ENCODE data around the gene USF2. TPM values are rescaled to one million over a fixed set of nuclear protein-coding genes. Genes with fewer than 3 reads are reported as not detected.

The USF2 gene
- total and polyA plus RNA-seq, 10 of the 15 experiments (the other 5 are each of a cell fraction or from before 2014, with no cell fraction given), result 0.56 to 157 (median 65.5) TPM

DNA sequence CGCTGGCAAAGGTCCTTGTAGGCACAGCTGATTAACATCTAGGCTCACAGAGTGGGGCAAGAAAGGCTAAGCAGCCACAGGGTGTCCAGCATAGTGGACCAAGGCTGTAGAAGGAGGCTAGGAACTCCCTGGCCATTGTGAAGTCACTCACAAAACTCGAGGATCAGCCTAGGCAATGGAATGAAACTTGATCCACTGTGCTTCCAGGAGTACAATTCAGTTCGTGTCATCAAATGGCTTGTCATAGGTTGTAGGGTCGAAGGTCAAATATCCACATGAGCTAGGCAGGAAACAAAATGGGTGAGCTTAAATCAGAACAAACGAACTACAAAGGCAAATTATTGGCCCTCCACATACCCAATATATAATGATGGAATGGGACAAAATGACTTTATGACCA, 35.9 kb upstream of the USF2 start:
- ChIA-PET POLR2A (no interaction called here), RAD21 (ENCODE audit: unreplicated experiment) (interaction anchor here (1.0 kb wide), 1 partner anchor 91 kb away, joined by 4 read pairs; no protein-coding TSS in a partner anchor), SMC1A (ENCODE audit: uncharacterized antibody, unreplicated experiment) (no interaction called here), CTCF (interaction anchor here (1.5 kb wide), 1 partner anchor 97 kb away, joined by 5 read pairs; no protein-coding TSS in a partner anchor)
- DNase-seq (ENCODE audit: low read depth, low spot score) (no peak), FAIRE-seq (peak; percentile 27), ATAC-seq (no peak)
- no peaks in the 10 kb centered on the region for H3K79me2 ChIP-seq (ENCODE audit: control insufficient read depth, insufficient read depth, low read length)
- H3K4me3 ChIP-seq, result no peak overlapping the region
- no peaks in the 10 kb centered on the region for H3K4me1 ChIP-seq (ENCODE audit: control insufficient read depth, insufficient read depth, low read length)
- no peaks in the 10 kb centered on the region; the same call in 2 of the 3 replicates for H3K9me3 ChIP-seq (replicated peaks; ENCODE audit: control insufficient read depth, insufficient read depth, low read length)
- TF ChIP-seq E2F4 (IDR thresholded peaks at IDR 0.05; ENCODE audit: low read depth, low read length) (no peak), SMC3 (IDR thresholded peaks at IDR 0.05; ENCODE audit: borderline replicate concordance, low read length) (no peak), NFXL1 (IDR thresholded peaks at IDR 0.05; ENCODE audit: borderline replicate concordance) (no peak), CREB1 (IDR thresholded peaks at IDR 0.05; ENCODE audit: low read depth) (no peak), TCF7 (IDR thresholded peaks at IDR 0.05; ENCODE audit: borderline replicate concordance) (no peak), RELA (IDR thresholded peaks at IDR 0.05; ENCODE audit: borderline replicate concordance, partially characterized antibody) (no peak), JUND (IDR thresholded peaks at IDR 0.05; ENCODE audit: low read depth, low read length) (no peak), CHD2 (IDR thresholded peaks at IDR 0.05; ENCODE audit: borderline replicate concordance, low read depth, low read length) (no peak), HDAC2 (IDR thresholded peaks at IDR 0.05) (no peak), BRCA1 (IDR thresholded peaks at IDR 0.05; ENCODE audit: low read depth, low read length) (no peak), KDM1A (IDR thresholded peaks at IDR 0.05; ENCODE audit: borderline replicate concordance) (no peak), SMAD5 (IDR thresholded peaks at IDR 0.05; ENCODE audit: low read depth) (no peak), POU2F2 (IDR thresholded peaks at IDR 0.05; ENCODE audit: borderline replicate concordance, low read depth, low read length) (no peak), RB1 (IDR thresholded peaks at IDR 0.05; ENCODE audit: borderline replicate concordance) (no peak), PAX5 (IDR thresholded peaks at IDR 0.05; ENCODE audit: borderline replicate concordance, low read depth, low read length) (no peak), ZZZ3 (IDR thresholded peaks at IDR 0.05; ENCODE audit: control insufficient read depth, insufficient read length, low read depth) (no peak), ZBTB11 (CRISPR knock-in tag; IDR thresholded peaks at IDR 0.05) (no peak), NR2C2 (IDR thresholded peaks at IDR 0.05; ENCODE audit: borderline replicate concordance, control insufficient read depth, insufficient read length, low read depth) (no peak)
- TF ChIP-seq, protein P1, sequence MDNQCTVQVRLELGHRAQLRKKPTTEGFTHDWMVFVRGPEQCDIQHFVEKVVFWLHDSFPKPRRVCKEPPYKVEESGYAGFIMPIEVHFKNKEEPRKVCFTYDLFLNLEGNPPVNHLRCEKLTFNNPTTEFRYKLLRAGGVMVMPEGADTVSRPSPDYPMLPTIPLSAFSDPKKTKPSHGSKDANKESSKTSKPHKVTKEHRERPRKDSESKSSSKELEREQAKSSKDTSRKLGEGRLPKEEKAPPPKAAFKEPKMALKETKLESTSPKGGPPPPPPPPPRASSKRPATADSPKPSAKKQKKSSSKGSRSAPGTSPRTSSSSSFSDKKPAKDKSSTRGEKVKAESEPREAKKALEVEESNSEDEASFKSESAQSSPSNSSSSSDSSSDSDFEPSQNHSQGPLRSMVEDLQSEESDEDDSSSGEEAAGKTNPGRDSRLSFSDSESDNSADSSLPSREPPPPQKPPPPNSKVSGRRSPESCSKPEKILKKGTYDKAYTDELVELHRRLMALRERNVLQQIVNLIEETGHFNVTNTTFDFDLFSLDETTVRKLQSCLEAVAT (IDR thresholded peaks at IDR 0.05), result no peak
- TF ChIP-seq, protein P2, sequence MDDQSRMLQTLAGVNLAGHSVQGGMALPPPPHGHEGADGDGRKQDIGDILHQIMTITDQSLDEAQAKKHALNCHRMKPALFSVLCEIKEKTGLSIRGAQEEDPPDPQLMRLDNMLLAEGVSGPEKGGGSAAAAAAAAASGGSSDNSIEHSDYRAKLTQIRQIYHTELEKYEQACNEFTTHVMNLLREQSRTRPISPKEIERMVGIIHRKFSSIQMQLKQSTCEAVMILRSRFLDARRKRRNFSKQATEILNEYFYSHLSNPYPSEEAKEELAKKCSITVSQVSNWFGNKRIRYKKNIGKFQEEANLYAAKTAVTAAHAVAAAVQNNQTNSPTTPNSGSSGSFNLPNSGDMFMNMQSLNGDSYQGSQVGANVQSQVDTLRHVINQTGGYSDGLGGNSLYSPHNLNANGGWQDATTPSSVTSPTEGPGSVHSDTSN (IDR thresholded peaks at IDR 0.05; ENCODE audit: insufficient replicate concordance, low read depth, low read length), result no peak
- H3K27me3 ChIP-seq (replicated peaks in 1 of 2; ENCODE audit: control insufficient read depth in 2 of 2, insufficient read depth in 2 of 2, low read length in 1 of 2), result no peaks in the 10 kb centered on the region
- H3K9ac ChIP-seq (ENCODE audit: control insufficient read depth, insufficient read depth, low read length), result no peak overlapping the region
- H2AFZ ChIP-seq (ENCODE audit: control insufficient read depth, low read depth, low read length), result no peak overlapping the region
- no peak overlapping the region for H3K4me2 ChIP-seq (ENCODE audit: control insufficient read depth, insufficient read depth)
- in situ Hi-C loops (cut with MboI), result no loop called here
- intact Hi-C loops (cut with micrococcal nuclease; ENCODE audit: unreplicated experiment), result no loop called here
- no TSS peak for BruUV-seq (replicated peaks)
- no peaks in the 10 kb centered on the region for H4K20me1 ChIP-seq (ENCODE audit: control insufficient read depth, insufficient read depth)
- H3K27ac ChIP-seq (ENCODE audit: control insufficient read depth, insufficient read depth), result no peak overlapping the region
- 7% methylated on average over 5 of the region's 5 CpGs for WGBS (ENCODE audit: insufficient coverage, insufficient replicate concordance, low lambda C conversion rate, missing lambda C conversion rate)
- no peaks in the 10 kb centered on the region for H3K36me3 ChIP-seq (ENCODE audit: control insufficient read depth in 2 of 2, insufficient read depth in 2 of 2, low read length in 1 of 2)
